ENCODE measurements around the gene ZRANB2. TPM values are rescaled to one million over a fixed set of nuclear protein-coding genes. Genes with fewer than 3 reads are reported as not detected.

ZRANB2 gene
- total and polyA plus RNA-seq, 2 of the 4 experiments (the other 2 are of a cell fraction), result 23.7 to 67.2 TPM

DNA sequence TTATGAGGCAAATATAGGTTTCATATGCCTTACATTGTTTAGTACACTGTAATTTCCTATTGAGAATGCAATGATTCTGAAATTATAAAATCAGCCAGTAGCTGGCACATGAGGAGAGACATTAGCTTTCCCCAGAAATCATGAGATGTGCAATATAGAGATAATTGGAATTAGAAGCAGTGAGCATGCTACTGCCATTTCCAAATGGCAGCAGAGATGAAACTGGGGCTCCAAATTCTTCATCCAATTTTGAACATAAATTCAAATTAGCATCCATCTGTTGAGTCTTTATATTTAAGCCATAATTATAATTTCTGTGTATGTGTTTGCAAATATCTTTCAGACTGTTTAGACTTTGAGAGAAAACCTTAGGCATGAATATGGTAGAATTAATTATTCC is 62.0 kb downstream of the ZRANB2 start:
- H3K36me3 ChIP-seq (ENCODE audit: control insufficient read depth, insufficient read depth, low read length), result no peaks in the 10 kb centered on the region
- H2BK15ac ChIP-seq (ENCODE audit: low read depth, low read length), result no peak overlapping the region
- no peak overlapping the region for H3K4me2 ChIP-seq (ENCODE audit: low read depth, low read length)
- no peak overlapping the region for H4K5ac ChIP-seq (ENCODE audit: low read depth, low read length)
- no peak overlapping the region for H2BK5ac ChIP-seq (ENCODE audit: low read depth, low read length, poor library complexity, severe bottlenecking)
- BruUV-seq (replicated peaks), result no TSS peak
- H3K4me3 ChIP-seq (ENCODE audit: insufficient read depth, low read depth, low read length), result no peak overlapping the region
- no peak overlapping the region for H3K27ac ChIP-seq (ENCODE audit: insufficient read depth, low read length)
- TF ChIP-seq NFE2L2 (IDR thresholded peaks at IDR 0.05; ENCODE audit: low read depth, low read length) (no peak), CHD1 (IDR thresholded peaks at IDR 0.05; ENCODE audit: low read depth, low read length) (no peak), CEBPB (IDR thresholded peaks at IDR 0.05; ENCODE audit: low read depth, low read length) (no peak), CTCF (conservative IDR thresholded peaks at IDR 0.05; ENCODE audit: low read depth, low read length) (no peak), MAZ (IDR thresholded peaks at IDR 0.05; ENCODE audit: borderline replicate concordance, low read depth, low read length) (no peak), SMC3 (IDR thresholded peaks at IDR 0.05; ENCODE audit: low read depth, low read length) (no peak), BHLHE40 (IDR thresholded peaks at IDR 0.05; ENCODE audit: low read depth, low read length) (no peak), RCOR1 (IDR thresholded peaks at IDR 0.05; ENCODE audit: insufficient replicate concordance, low read length) (no peak), RFX5 (IDR thresholded peaks at IDR 0.05; ENCODE audit: low read depth, low read length) (no peak), POLR2A (IDR thresholded peaks at IDR 0.05; ENCODE audit: low read depth, low read length) (no peak), RAD21 (IDR thresholded peaks at IDR 0.05; ENCODE audit: low read length) (no peak), MAFK (IDR thresholded peaks at IDR 0.05; ENCODE audit: low read depth, low read length) (no peak), MXI1 (IDR thresholded peaks at IDR 0.05; ENCODE audit: borderline replicate concordance, low read depth, low read length) (no peak), FOS (IDR thresholded peaks at IDR 0.05; ENCODE audit: low read depth, low read length) (no peak)
- TF ChIP-seq, protein P1, sequence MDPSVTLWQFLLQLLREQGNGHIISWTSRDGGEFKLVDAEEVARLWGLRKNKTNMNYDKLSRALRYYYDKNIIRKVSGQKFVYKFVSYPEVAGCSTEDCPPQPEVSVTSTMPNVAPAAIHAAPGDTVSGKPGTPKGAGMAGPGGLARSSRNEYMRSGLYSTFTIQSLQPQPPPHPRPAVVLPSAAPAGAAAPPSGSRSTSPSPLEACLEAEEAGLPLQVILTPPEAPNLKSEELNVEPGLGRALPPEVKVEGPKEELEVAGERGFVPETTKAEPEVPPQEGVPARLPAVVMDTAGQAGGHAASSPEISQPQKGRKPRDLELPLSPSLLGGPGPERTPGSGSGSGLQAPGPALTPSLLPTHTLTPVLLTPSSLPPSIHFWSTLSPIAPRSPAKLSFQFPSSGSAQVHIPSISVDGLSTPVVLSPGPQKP (IDR thresholded peaks at IDR 0.05; ENCODE audit: borderline replicate concordance, low read depth, low read length), result no peak
- TF ChIP-seq, protein P2, sequence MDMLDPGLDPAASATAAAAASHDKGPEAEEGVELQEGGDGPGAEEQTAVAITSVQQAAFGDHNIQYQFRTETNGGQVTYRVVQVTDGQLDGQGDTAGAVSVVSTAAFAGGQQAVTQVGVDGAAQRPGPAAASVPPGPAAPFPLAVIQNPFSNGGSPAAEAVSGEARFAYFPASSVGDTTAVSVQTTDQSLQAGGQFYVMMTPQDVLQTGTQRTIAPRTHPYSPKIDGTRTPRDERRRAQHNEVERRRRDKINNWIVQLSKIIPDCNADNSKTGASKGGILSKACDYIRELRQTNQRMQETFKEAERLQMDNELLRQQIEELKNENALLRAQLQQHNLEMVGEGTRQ (IDR thresholded peaks at IDR 0.05; ENCODE audit: low read depth, low read length), result no peak
- no peak for ATAC-seq (ENCODE audit: low read depth)
- no peak overlapping the region for H3K23ac ChIP-seq (ENCODE audit: low read depth, low read length)
- no peak overlapping the region for H2AFZ ChIP-seq (replicated peaks; ENCODE audit: low read length, poor library complexity)
- no peak overlapping the region for H3K18ac ChIP-seq (ENCODE audit: low read depth, low read length)
- no peak overlapping the region for H2BK120ac ChIP-seq (ENCODE audit: low read depth, low read length)
- no peak overlapping the region for H2AK5ac ChIP-seq (ENCODE audit: low read depth, low read length)
- no peaks in the 10 kb centered on the region for H3K9me1 ChIP-seq (ENCODE audit: insufficient read depth, low read length)
- no peak overlapping the region for H2BK20ac ChIP-seq (ENCODE audit: low read depth, low read length)
- H3K9me3 ChIP-seq (ENCODE audit: control insufficient read depth, insufficient read depth, low read length), result no peaks in the 10 kb centered on the region
- no peak overlapping the region for H3K4ac ChIP-seq (ENCODE audit: low read depth, low read length)
- H3K4me1 ChIP-seq (ENCODE audit: control insufficient read depth, insufficient read depth, low read length), result no peaks in the 10 kb centered on the region
- no peaks in the 10 kb centered on the region for H3K79me1 ChIP-seq (ENCODE audit: low read depth in 1 of 2, low read length in 2 of 2)
- no peak for DNase-seq
- H4K20me1 ChIP-seq (ENCODE audit: insufficient read depth, low read length), result no peaks in the 10 kb centered on the region
- ChIA-PET POLR2A (ENCODE audit: unreplicated experiment) (no interaction called here), CTCF (no interaction called here)
- H3K14ac ChIP-seq (replicated peaks; ENCODE audit: low read depth, low read length), result no peak overlapping the region
- dilution Hi-C loops (cut with HindIII; ENCODE audit: low sequenced_read_pairs, unreplicated experiment) (no loop called here), intact Hi-C loops (cut with micrococcal nuclease) (no loop called here), in situ Hi-C loops (cut with MboI; ENCODE audit: low sequenced_read_pairs) (no loop called here)
- H4K91ac ChIP-seq (ENCODE audit: insufficient read depth, low read depth, low read length), result no peak overlapping the region
- no peak overlapping the region for H2AK9ac ChIP-seq (replicated peaks; ENCODE audit: low read depth, low read length, poor library complexity)
- no peak overlapping the region for H3K56ac ChIP-seq (ENCODE audit: extremely low read depth, insufficient read depth, low read length)
- H3K9ac ChIP-seq (ENCODE audit: low read depth, low read length), result no peak overlapping the region
- no peaks in the 10 kb centered on the region for H3K27me3 ChIP-seq (ENCODE audit: control insufficient read depth, insufficient read depth, low read length)
- H4K8ac ChIP-seq (ENCODE audit: low read depth in 2 of 2, low read length in 2 of 2), result no peak overlapping the region
